HG02588 (cell line): ENCODE data around the gene MYLIP.
A peak's percentile ranks its signal among the peaks of the same experiment; 100 is the strongest.

Experiments used
- ATAC-seq: cut with Tn5 transposase; IDR thresholded peaks from one replicate; pipeline ENCODE4 v1.9.1; 2021; ENCODE audit warnings: mild to moderate bottlenecking, moderate library complexity; ENCODE audit not compliant: unreplicated experiment

The MYLIP gene

DNA sequence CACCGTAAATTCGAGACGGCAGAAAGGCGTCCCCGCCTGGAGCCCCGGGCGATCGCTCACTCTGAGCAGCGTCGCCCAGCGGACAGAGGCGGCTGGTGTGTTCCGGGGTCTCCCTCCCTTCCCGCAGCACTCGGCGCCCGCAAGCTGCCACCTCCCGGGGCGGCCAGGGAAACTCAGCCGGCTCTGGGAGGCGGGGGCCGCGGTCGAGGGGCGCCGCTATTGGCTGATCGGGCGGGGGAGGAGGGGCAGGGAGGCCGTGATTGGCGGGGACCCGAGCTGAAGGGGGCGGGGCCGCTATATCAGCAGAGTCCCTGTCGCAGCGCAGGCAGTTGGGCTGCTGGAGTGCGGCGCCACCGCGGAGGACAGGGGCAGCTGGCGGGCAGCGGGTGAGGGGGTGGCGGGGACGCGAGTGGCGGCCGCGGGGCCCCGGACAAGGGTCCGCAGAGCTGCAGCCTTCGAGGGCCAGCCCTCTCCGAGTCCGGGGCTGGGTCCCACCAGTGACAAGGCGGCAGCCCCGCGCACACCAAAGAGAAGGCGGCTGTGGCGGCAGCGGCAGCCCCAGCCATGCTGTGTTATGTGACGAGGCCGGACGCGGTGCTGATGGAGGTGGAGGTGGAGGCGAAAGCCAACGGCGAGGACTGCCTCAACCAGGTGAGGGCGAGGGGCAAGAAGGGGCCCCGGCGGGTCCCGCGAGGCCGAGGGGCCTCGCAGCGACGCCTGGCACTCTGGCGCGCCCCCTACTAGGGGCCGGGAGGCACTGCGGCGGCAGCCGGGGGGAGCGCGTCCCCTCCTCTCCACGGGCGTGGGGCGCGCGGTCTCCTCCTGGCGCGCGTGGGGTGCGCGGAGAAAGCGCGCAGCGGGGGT lies at the start of gene MYLIP:
TSS of gene MYLIP (plus strand) at position 328 of the 864 bp plus-strand sequence. CDS start at position 565, 237 bp downstream.
- peak; percentile 83 for ATAC-seq

DNA sequence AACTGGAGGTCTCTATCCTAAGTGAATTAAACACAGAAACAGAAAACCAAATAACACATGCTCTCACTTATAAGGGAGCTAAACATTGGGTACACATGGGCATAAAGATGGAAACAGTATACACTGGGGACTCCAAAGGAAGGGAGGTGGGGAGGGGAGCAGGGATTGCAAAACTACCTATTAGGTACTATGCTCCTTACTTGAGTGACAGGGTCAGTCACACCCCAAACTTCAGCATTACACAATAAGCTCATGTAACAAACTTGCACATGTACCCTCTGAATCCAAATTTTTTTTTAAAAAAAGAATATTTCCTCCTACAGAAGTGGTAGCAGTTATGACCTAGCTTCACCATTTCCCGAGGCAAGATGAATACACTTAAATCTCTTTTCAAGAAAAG lies 49.5 kb upstream of the MYLIP start:
- ATAC-seq: no peak

DNA sequence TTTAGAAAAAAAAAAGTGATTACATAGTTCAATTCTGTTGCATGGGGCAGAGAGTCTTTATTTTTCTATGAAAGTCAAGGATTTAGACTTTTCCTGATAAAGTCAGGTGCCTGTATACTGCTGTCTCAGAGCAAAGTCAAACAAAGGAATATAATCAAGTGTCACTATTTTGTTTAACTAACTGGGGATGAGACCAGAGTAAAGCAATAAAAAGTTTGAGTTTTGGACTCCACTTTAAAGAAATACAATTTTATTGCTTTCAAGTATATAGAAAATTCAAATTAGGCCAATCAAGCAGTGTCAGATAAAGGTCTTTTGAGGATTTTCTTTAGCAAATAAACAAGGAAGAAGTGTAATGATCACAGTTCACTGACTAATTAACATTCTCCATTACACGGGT lies 48.7 kb upstream of the MYLIP start:
- no peak for ATAC-seq

DNA sequence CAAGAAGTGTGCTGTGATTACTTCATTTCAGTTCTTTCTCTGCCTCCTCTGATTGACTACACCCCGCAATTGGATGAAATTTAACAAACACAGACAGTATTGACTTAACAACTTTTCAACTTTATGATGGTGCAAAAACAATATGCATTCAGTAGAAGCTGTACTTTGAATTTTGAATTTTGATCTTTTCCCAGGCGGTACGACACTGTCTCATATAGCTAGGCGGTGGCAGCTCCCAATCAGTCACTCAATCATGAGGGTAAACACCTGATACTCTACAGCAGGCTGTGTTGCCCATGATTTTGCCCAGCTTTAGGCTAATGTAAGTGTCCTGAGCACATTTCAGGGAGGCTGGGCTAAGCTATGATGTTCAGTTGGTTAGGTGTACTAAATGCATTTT lies 47.6 kb upstream of the MYLIP start:
- ATAC-seq: no peak

DNA sequence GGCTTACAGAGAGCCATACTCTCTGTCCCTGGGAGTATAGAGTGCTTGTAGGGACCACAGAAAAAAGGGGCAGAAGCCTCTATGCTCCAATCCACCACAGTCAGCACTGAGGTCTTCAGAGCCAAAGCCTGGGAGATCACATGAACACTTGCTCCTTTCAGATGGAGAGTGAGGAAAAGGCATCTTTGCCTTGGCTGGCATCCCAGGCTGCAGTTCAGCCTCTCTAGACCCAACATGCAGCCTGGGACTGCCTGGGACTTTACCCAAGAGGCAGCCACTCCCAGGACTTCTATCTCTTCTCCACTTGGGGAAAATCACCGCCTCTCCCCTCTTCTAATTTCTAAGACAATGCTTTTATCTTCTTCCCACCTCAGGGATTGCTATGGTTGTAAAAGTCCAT lies 46.5 kb upstream of the MYLIP start:
- no peak for ATAC-seq

DNA sequence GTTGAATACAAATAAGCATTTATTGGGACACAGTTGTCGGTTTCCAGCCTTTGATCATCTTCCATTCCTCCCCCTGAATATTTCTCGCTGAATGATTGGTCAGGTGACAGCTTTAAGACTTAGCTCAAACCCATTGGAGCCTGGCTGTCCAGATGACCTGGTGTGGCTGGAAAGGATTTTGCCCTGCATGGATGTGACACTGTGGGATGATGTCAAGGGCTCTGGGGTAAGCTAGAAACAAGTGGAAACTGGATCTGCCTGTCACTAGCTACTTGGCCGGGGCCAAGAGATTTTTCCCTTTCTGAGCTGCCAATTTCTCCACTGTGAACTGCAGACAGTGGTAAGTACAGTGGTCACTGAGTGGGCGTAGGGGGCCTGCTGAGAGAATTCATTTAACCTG lies 41.9 kb upstream of the MYLIP start:
- ATAC-seq: no peak

DNA sequence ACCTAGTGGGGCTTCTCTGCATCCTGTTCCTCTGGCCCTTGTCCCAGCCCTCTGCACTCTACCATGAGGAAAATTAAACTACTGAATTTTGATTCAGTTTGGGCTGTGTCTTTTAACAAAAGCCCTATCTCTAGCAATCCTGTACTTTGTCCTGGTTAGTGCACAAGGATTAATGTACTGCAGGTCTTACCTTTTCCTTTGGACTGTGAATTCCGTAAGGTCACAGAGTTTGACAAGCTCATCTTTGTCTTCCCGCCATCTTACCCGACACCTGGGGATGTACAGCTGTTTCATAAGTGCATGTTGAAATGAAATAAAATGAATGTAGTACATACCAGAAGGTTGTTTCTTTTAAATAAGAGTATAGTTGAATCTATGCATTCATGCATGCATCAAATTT lies 41.5 kb upstream of the MYLIP start:
- ATAC-seq: no peak

DNA sequence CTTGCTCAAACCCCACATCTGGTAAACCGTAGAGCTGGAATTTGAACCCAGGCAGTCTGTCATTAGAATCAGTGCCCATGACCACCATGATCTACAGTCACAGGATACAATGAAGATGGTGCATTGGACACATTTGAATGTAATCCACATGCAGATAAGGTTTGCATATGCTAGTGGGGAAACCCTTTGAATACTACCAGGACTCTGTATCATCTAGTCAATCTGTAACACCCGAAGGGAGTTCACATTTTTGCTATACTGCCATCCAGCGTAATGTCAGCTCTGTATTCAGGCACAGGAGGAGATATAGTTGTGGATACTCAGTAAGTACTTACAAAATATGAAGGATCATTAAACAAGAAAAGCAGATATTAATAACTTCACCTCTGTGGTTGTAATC lies 40.5 kb upstream of the MYLIP start:
- ATAC-seq: no peak

DNA sequence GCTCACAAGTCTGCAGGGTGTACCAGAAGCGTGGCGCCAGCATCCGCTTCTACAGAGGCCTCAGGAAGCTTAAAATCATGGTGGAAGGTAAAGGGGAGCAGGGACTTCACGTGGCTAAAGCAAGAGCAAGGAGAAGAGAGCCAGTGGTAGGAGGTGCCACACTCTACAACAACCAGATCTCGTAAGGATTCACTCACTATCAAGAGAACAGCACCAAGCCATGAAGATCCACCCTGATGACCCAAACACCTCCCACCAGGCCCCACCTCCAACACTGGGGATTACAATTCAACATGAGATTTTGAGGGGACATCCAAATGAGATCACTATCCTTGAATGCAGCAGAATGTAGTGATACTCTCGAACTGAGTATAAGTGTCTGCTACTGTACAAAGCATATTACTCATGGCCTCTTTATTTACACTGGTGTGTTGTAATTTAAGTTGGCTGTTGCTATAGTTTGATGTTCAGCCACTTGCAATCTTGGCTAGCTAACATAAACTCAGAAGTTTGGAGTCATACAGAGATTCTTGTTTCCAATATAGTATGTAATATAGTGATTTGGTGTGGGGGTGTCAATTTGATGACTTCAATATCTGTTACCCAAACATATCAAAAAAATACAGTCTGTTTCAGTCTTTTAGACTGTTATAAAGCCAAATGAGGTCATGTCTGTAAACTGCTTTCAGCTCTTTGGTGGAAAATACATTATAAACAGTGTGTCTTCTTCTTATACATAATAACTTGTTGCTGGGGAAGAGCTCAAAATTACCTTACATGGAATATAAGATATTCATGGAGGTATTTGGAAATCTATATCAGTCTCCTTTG lies 39.4 kb upstream of the MYLIP start:
- ATAC-seq: no peak

DNA sequence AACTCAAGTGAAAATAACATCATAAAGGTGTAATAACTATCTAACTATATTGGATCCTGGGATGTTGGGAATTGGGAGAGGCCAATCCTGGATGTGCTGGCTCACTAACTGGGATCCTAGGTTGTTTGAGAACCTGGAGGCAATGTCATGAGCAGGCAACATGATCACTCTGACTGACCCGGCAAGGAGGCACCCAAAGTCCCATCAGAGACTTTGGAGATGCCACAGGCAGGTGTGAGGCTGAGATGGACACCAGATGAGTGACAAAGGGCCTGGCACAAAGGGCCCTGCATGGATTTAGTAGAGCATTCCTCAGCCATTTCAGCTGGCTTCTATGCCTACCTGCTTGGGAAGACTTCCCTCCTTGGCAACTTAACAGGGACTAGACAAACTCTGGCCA lies 38.4 kb upstream of the MYLIP start:
- no peak for ATAC-seq

DNA sequence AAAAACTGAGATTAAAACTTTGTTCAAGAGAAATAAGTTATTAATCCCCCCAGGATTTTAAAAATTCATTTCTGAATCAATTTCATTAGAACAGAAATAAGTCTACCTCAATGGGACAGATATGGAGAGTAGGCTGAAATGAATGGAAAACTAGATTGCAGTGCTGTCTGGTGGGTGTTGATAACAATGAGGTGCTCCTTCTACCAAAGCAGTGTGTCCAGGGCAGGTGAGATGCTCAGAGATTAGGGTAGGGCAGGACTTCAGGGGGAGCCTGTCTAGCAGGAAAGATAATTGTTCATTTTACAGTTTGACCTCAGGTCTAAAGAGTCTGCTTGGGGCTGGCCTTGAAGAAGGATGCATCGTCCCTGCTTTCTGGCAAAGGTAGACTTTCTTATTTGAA lies 38.0 kb upstream of the MYLIP start:
- ATAC-seq: no peak

DNA sequence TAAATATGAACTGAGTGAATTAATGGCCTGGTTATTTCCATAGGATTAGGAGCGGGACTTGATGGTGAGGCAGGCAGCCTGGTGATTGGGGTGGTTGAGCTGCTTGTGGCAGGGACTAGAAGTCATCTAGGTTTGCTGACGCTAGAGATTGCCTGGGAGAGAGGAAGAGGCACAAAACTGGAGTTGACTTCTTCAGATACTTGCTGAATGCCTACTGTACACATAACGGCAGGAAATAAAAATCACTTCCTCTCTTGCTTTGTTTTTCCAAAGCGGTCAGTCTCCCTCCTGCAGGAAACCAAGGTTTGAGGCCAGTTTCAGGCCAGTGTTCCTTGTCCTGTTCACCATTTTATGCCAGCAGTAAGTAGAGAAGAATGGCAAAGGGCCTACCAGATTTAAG lies 36.7 kb upstream of the MYLIP start:
- ATAC-seq: no peak

DNA sequence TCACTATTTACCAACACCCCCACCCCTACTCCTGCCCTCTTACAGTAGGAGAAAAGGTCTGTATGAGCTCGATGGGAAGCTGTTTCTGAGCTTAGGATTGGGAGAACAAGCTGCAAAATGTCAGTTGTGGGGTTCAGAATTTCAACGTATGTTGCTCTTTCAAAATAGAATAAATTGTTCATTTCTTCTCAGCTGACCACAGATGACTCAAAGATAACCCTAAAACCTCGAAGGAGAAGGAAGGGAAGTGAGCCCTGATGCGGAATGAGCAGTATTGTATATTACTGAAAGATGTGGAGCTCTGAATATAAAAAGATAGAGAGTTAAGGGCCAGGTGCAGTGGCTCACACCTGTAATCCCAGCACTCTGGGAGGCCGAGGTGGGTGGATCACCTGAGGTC lies 35.9 kb upstream of the MYLIP start:
- no peak for ATAC-seq

DNA sequence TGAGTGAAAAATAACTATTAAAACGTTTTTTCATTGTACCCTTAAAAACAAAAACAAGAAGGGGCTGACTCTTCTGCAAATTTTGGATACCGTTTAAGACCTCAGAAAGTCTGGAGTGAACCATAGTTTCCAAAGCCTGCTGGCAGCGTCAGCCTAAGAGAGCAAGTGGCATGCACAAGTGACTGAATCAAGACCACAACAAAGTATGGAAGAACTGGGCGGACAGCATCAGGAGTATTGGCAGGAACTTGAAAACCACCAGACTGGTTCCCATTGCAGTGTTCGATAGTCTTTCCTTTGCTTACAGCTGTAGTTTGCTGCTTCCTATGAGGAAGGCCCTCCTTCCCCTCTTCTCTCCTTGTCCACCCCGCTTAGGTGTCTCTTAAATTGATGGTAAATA lies 33.7 kb upstream of the MYLIP start:
- ATAC-seq: no peak

DNA sequence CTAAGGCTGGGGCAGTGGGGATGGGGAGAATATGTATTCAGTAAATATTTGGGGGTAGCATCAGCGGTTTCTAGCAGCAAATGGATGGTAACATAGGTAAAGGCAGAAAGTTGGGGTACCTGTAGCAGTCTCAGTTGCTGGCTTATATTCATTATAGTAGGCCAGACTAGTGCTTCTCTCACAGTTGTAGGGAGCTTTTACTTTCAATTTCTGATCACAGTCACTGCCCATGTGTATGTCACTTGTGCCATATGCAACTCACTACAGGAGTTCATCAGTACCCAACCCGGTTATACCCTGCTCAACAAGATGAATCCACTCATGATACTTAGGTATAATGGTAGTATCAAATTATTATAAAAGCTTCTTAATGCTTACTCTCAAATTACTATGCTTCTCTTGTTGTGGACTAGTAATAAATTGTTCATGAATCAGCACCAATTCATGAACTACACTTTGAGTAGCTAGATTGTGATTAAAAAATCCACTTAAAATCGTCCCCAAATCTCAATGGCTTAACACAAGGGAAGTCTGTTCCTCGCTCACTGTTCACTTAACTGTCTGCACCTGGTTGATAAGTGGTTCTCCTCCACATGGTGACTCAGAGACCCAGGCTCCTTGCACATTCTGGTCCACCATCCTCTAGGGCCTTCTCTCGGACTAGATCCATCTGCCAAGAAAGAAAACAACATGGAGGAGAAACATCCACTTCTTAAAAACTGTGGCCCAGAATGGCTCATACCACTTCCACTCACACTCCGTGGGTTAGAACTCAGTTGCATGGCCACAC lies 31.3 kb upstream of the MYLIP start:
- peak; percentile 62 for ATAC-seq

DNA sequence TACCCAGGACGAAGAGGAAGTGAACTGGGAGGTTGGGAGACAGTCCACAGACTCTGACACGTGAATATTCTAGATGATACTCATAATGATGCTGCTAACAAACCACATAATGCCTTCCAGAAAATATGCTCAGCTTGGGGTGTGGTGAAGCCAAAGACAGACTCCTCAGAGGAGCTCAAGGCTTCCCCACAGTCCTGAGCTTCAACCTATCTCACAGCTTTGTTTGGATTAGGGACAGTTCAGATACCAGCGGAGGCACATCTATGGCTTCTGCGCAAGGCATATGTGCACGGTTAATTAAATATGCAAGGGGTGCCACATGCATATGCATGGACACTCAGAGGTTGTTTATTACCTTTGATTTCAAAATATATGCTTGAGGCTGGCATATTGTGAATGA lies 30.7 kb upstream of the MYLIP start:
- no peak for ATAC-seq

DNA sequence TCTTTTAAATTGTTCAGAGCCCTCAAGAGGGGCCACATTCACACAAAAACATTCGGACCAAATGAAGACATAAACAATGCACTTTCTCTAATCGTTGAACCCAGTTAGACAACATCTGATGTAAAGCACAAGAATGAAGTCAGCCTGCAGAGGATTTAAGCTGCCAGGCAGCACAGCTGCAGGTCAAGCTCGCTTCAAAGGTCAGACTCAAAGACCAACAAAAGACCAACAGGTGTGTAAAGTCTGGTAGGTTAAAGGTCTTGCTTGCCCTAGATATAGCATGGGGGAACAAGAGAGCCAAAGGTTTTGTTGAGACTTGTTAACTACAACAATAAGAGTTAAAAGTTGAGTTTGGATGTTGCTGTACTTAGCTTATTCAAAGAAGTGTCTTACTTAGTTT lies 26.7 kb upstream of the MYLIP start:
- ATAC-seq: no peak

DNA sequence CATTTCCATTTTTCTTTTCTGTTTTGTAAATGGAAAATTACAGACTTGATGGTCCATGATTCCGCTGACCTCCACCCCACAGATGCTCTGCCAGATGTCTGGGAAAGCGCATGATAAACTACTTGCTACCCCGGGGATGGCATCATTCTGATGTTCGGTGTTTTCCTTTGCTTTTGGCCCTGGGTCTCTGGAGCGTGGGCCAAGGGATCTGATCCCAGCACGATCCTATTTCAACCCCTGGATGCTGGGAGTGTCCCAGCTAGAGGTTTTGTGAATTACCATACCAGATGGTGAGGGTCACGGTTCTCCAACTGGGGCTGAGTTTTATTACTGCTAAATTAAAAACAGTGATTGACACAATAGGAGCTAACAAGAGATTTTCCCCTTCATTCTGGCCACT lies 25.2 kb upstream of the MYLIP start:
- ATAC-seq: no peak

DNA sequence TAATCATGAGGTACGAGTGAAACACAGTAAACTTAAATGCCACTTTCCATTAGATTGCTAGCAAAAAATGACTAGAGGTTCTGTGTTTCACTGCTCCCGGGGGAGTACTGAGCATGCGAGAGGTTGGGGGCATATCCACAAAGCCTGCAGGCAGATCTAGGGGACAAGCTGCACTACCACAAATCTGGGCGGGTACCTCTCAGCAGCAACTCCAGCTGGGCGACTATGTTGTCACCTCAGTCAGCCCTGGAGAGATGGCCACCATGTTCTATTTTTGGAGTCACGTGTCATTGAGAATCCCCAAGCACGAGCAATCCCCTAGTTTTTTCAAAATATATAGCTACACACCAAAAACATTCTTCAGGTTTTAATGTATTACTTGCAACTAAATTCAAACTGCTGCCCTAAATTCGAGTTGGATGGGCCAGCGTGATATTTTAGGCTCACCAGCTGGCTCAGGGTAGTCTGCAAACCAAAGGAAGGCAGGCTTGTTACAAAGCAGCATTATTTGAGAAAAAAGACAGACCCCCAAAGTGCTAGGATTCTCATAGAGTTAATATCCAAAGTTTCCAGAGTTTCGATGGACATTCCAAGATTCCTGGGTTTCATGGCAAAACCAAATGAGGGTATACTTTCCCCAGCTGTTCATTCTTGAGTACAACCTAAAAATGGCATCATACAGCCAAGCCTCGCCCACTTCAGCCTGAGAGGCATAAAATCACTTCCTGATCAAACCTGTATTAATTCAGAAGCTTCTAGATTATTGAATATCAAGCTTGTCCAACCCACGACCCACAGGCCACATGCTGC lies 24.1 kb upstream of the MYLIP start:
- ATAC-seq: no peak

DNA sequence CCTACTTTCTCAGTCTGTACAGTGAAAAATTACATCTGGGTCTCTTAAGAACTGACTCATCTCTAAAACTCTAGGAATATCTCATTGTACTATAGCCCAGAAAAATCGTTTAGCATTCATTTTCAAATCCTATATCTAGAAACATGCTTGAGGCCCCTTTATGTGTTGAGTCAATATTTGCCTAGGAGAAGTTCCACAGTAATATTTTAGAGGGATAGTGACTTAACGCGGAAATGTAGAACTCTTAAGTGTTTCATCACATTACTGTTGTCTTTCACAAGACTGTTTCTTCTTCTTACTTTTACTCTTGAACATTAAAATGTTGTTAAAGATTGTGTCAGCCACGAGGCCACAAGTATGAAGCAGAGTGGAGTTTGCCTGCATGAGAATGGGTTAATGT lies 23.0 kb upstream of the MYLIP start:
- no peak for ATAC-seq
